ENCODE results near the gene ARL13B. TPM values are rescaled to one million over a fixed set of nuclear protein-coding genes. Genes with fewer than 3 reads are reported as not detected.

Gene ARL13B
- total and polyA plus RNA-seq, 10 of the 15 experiments (the other 5 are each of a cell fraction or from before 2014, with no cell fraction given), result 3.0 to 10.4 (median 7.9) TPM

- TF ChIP-seq TCF12 (IDR thresholded peaks at IDR 0.05; ENCODE audit: low read depth, low read length) (no peak), BMI1 (IDR thresholded peaks at IDR 0.05; ENCODE audit: borderline replicate concordance) (no peak), POLR2A (IDR thresholded peaks at IDR 0.05; ENCODE audit: low read depth, low read length) (no peak), NFYB (IDR thresholded peaks at IDR 0.05; ENCODE audit: insufficient read depth, low read depth, low read length) (no peak), SP1 (IDR thresholded peaks at IDR 0.05; ENCODE audit: low read depth, low read length) (no peak), TCF7 (IDR thresholded peaks at IDR 0.05; ENCODE audit: borderline replicate concordance) (no peak), CREM (IDR thresholded peaks at IDR 0.05; ENCODE audit: low read depth) (no peak), SIX5 (IDR thresholded peaks at IDR 0.05; ENCODE audit: low read depth, low read length, severe bottlenecking) (no peak), SKIL (IDR thresholded peaks at IDR 0.05; ENCODE audit: low read depth, poor library complexity, severe bottlenecking) (no peak), IRF4 (IDR thresholded peaks at IDR 0.05; ENCODE audit: low read depth, low read length) (no peak), BCLAF1 (IDR thresholded peaks at IDR 0.05) (no peak), MEF2A (IDR thresholded peaks at IDR 0.05; ENCODE audit: insufficient read depth, low read depth, low read length) (no peak), CREB1 (IDR thresholded peaks at IDR 0.05; ENCODE audit: low read depth) (no peak), ZBTB11 (CRISPR knock-in tag; IDR thresholded peaks at IDR 0.05) (no peak)
- TF ChIP-seq, protein P1, sequence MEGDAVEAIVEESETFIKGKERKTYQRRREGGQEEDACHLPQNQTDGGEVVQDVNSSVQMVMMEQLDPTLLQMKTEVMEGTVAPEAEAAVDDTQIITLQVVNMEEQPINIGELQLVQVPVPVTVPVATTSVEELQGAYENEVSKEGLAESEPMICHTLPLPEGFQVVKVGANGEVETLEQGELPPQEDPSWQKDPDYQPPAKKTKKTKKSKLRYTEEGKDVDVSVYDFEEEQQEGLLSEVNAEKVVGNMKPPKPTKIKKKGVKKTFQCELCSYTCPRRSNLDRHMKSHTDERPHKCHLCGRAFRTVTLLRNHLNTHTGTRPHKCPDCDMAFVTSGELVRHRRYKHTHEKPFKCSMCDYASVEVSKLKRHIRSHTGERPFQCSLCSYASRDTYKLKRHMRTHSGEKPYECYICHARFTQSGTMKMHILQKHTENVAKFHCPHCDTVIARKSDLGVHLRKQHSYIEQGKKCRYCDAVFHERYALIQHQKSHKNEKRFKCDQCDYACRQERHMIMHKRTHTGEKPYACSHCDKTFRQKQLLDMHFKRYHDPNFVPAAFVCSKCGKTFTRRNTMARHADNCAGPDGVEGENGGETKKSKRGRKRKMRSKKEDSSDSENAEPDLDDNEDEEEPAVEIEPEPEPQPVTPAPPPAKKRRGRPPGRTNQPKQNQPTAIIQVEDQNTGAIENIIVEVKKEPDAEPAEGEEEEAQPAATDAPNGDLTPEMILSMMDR (IDR thresholded peaks at IDR 0.05 in 2 of 3, conservative IDR thresholded peaks at IDR 0.05 in 1 of 3; ENCODE audit: control insufficient read depth in 2 of 3, extremely low read depth in 1 of 3, insufficient read depth in 1 of 3, low read depth in 3 of 3, low read length in 3 of 3), result peak in 2 of 3 experiments; percentile 18 to 34; a peak in 4 of 6 replicates
- TF ChIP-seq, protein P2, sequence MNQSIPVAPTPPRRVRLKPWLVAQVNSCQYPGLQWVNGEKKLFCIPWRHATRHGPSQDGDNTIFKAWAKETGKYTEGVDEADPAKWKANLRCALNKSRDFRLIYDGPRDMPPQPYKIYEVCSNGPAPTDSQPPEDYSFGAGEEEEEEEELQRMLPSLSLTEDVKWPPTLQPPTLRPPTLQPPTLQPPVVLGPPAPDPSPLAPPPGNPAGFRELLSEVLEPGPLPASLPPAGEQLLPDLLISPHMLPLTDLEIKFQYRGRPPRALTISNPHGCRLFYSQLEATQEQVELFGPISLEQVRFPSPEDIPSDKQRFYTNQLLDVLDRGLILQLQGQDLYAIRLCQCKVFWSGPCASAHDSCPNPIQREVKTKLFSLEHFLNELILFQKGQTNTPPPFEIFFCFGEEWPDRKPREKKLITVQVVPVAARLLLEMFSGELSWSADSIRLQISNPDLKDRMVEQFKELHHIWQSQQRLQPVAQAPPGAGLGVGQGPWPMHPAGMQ (IDR thresholded peaks at IDR 0.05; ENCODE audit: borderline replicate concordance), result no peak
- TF ChIP-seq, protein P3, sequence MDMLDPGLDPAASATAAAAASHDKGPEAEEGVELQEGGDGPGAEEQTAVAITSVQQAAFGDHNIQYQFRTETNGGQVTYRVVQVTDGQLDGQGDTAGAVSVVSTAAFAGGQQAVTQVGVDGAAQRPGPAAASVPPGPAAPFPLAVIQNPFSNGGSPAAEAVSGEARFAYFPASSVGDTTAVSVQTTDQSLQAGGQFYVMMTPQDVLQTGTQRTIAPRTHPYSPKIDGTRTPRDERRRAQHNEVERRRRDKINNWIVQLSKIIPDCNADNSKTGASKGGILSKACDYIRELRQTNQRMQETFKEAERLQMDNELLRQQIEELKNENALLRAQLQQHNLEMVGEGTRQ (IDR thresholded peaks at IDR 0.05; ENCODE audit: borderline replicate concordance, low read depth, low read length), result no peak
Measured at GRCh38 chr3:94069194-94069813, 89.3 kb downstream of the ARL13B start (continued).
